CD4-positive, CD25-positive, alpha-beta regulatory T cell (primary cell): ENCODE results near the gene ADAMTS9. TPM values are rescaled to one million over a fixed set of nuclear protein-coding genes. Genes with fewer than 3 reads are reported as not detected.

Experiments
- ATAC-seq, 2 donors: fragments of 150-1000 bp; cut with Tn5 transposase; one replicate each; pipeline ENCODE4 v1.10.0; 2021; ENCODE audit warnings: low read depth in 2 of 2, moderate number of reproducible peaks in 2 of 2, moderate library complexity in 1 of 2
- DNase-seq, 3 donors: peaks; one replicate each; pipeline versions ENCODE4 v3.0.0 to v3.0.0-alpha.2; 2012 to 2022; ENCODE audit warnings: mixed read lengths in 1 of 3
- H3K27ac ChIP-seq: one replicate; pipeline ENCODE4 v1.7.0; 2013; ENCODE audit warnings: mild to moderate bottlenecking, low read length; ENCODE audit not compliant: insufficient read depth, poor library complexity, severe bottlenecking
- H3K27me3 ChIP-seq: one replicate; pipeline ENCODE4 v1.7.0; 2013; ENCODE audit warnings: low read length; ENCODE audit not compliant: control insufficient read depth, insufficient read depth
- H3K36me3 ChIP-seq: one replicate; pipeline ENCODE4 v1.7.0; 2013; ENCODE audit warnings: mild to moderate bottlenecking, low read length, moderate library complexity; ENCODE audit not compliant: control insufficient read depth, insufficient read depth
- H3K4me1 ChIP-seq: 2 replicates; pipeline ENCODE4 v1.7.0; 2013; ENCODE audit warnings: mild to moderate bottlenecking, low read length; ENCODE audit not compliant: insufficient read depth, control insufficient read depth, poor library complexity, severe bottlenecking
- H3K4me3 ChIP-seq: one replicate; pipeline ENCODE4 v1.7.0; 2013; ENCODE audit warnings: low read depth, mild to moderate bottlenecking, low read length, moderate library complexity
- H3K9me3 ChIP-seq, 2 experiments: 1 replicate in 1 of 2; 2 replicates in 1 of 2; pipeline ENCODE4 v1.7.0; 2013; ENCODE audit warnings: low read length in 2 of 2, mild to moderate bottlenecking in 1 of 2, moderate library complexity in 1 of 2; ENCODE audit not compliant: control insufficient read depth in 2 of 2
- H3K27ac Mint-ChIP-seq, 3 donors: one replicate each; pipeline ENCODE4 v1.8.0; 2020 to 2022; ENCODE audit warnings: mild to moderate bottlenecking in 3 of 3, mixed read lengths in 3 of 3, moderate library complexity in 2 of 3
- H3K27me3 Mint-ChIP-seq: one replicate; pipeline ENCODE4 v1.8.0; 2022; ENCODE audit warnings: mild to moderate bottlenecking, mixed read lengths
- H3K36me3 Mint-ChIP-seq: one replicate; pipeline ENCODE4 v1.8.0; 2020; ENCODE audit warnings: mixed read lengths
- H3K4me1 Mint-ChIP-seq, 4 donors: one replicate each; pipeline ENCODE4 v1.8.0; 2020 to 2022; ENCODE audit warnings: mixed read lengths in 4 of 4, mild to moderate bottlenecking in 1 of 4
- H3K4me3 Mint-ChIP-seq, 4 donors: one replicate each; pipeline ENCODE4 v1.8.0; 2020 to 2022; ENCODE audit warnings: mild to moderate bottlenecking in 4 of 4, mixed read lengths in 4 of 4, moderate library complexity in 3 of 4
- H3K9me3 Mint-ChIP-seq, 7 donors: one replicate each; pipeline ENCODE4 v1.8.0; 2020 to 2022; ENCODE audit warnings: mixed read lengths in 7 of 7, mild to moderate bottlenecking in 3 of 7, moderate library complexity in 2 of 7
- polyA plus RNA-seq, 4 donors: library from polyadenylated mRNA; unstranded; fragments of 300-500 nt; fragmentation: Illumina TruSeq; gene quantifications; one replicate each; pipeline ENCODE4 v1.2.3, GENCODE V29; 2021
- total RNA-seq: library from RNA; stranded (reverse); gene quantifications from one replicate; pipeline ENCODE4 v1.2.3, GENCODE V29; 2022

Gene ADAMTS9
- total and polyA plus RNA-seq, 5 donors from 2014 or later = 0.12 TPM; not detected in 4

GRCh38 chr3:64490180-64490724 lies 197.5 kb downstream of the ADAMTS9 start:
- Mint-ChIP-seq H3K36me3 (no peaks in the 10 kb centered on the region), H3K4me3 (no peak overlapping the region), H3K9me3 (peaks cover 0 to 2% (median 0%) of the 10 kb centered on the region in 7 donors), H3K27ac (no peak overlapping the region), H3K4me1 (no peaks in the 10 kb centered on the region), H3K27me3 (peaks cover 46% of the 10 kb centered on the region)
- Histone ChIP-seq H3K4me1 (no peaks in the 10 kb centered on the region), H3K27me3 (peaks cover 6% of the 10 kb centered on the region), H3K27ac (no peak overlapping the region), H3K4me3 (no peak overlapping the region), H3K9me3 (no peaks in the 10 kb centered on the region), H3K36me3 (no peaks in the 10 kb centered on the region)
- no peak for ATAC-seq
- DNase-seq = no peak

GRCh38 chr3:64489361-64490044 lies 198.3 kb downstream of the ADAMTS9 start:
- peaks cover 6% of the 10 kb centered on the region for H3K27me3 ChIP-seq

GRCh38 chr3:64488939-64489338 lies 198.9 kb downstream of the ADAMTS9 start:
- H3K36me3 Mint-ChIP-seq = no peaks in the 10 kb centered on the region
- ATAC-seq (no peak), DNase-seq (no peak)
- no peaks in the 10 kb centered on the region for H3K9me3 ChIP-seq
- no peak overlapping the region for H3K27ac ChIP-seq
- no peak overlapping the region for H3K4me3 Mint-ChIP-seq
- peaks cover 6% of the 10 kb centered on the region for H3K27me3 ChIP-seq
- no peaks in the 10 kb centered on the region for H3K4me1 ChIP-seq
- H3K27ac Mint-ChIP-seq = no peak overlapping the region
- H3K9me3 Mint-ChIP-seq = peaks cover 0 to 2% (median 0%) of the 10 kb centered on the region in 7 donors
- H3K36me3 ChIP-seq = no peaks in the 10 kb centered on the region
- H3K4me3 ChIP-seq = no peak overlapping the region
- peaks cover 41% of the 10 kb centered on the region for H3K27me3 Mint-ChIP-seq
- H3K4me1 Mint-ChIP-seq = peaks cover 0 to 5% (median 2%) of the 10 kb centered on the region in 4 donors

More at GRCh38 chr3:64489361-64490044, 198.3 kb downstream of the ADAMTS9 start:
- Histone ChIP-seq H3K36me3 (no peaks in the 10 kb centered on the region), H3K9me3 (no peaks in the 10 kb centered on the region), H3K27ac (no peak overlapping the region), H3K4me1 (no peaks in the 10 kb centered on the region), H3K4me3 (no peak overlapping the region)
- peaks cover 0 to under 1% (median under 1%) of the 10 kb centered on the region in 4 donors for H3K4me1 Mint-ChIP-seq
- peaks cover 0 to 2% (median 0%) of the 10 kb centered on the region in 7 donors for H3K9me3 Mint-ChIP-seq
- peaks cover 45% of the 10 kb centered on the region for H3K27me3 Mint-ChIP-seq
- no peaks in the 10 kb centered on the region for H3K36me3 Mint-ChIP-seq
- H3K27ac Mint-ChIP-seq = no peak overlapping the region
- no peak for DNase-seq
- no peak overlapping the region for H3K4me3 Mint-ChIP-seq
- ATAC-seq = no peak

DNA sequence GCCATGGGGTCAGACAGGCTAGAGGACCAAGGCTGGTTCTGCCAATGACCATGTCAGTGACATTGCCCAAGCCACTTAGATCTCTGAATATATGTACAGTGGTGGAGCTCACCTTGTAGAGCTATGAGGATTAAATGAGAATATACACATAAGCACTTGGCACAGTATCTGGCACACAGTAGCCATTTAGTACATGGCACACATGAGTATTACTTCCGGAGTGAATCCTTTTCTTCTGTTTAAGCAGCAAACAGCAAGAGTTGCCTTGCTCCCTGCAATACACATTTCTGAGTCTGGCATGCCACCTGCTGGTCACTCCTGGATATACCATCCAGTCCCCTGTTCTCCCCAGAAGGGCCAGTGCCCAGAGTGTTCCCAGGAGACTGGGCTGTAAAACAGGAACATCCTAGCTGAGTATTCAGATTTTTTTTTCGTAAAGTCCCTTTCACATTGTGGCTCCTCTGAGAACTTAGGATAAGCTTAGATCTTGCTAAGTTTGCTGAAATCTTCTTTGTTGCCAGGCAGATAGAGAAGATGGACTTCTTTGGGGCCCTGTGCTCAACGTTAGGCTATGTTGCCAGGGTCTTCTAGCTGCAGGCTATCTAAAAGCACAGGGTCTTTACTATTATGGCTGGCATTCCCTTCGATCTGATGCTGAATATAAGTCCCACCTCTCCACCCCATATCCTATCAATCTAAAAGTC lies 203.4 kb downstream of the ADAMTS9 start:
- H3K27me3 Mint-ChIP-seq = peaks cover 19% of the 10 kb centered on the region
- no peak overlapping the region for H3K4me3 Mint-ChIP-seq
- DNase-seq (peak; percentile 24 to 63 (median 31)), ATAC-seq (peak in 1 of 2 donors; percentile 58)
- H3K36me3 Mint-ChIP-seq = no peaks in the 10 kb centered on the region
- H3K27ac Mint-ChIP-seq = no peak overlapping the region
- no peak overlapping the region for H3K4me3 ChIP-seq
- no peaks in the 10 kb centered on the region for H3K9me3 ChIP-seq
- H3K9me3 Mint-ChIP-seq = no peaks in the 10 kb centered on the region
- no peaks in the 10 kb centered on the region for H3K36me3 ChIP-seq
- no peak overlapping the region for H3K27ac ChIP-seq
- H3K27me3 ChIP-seq = peaks cover 2% of the 10 kb centered on the region
- H3K4me1 Mint-ChIP-seq = peaks cover 0 to 5% (median 2%) of the 10 kb centered on the region in 4 donors
- no peaks in the 10 kb centered on the region for H3K4me1 ChIP-seq

DNA sequence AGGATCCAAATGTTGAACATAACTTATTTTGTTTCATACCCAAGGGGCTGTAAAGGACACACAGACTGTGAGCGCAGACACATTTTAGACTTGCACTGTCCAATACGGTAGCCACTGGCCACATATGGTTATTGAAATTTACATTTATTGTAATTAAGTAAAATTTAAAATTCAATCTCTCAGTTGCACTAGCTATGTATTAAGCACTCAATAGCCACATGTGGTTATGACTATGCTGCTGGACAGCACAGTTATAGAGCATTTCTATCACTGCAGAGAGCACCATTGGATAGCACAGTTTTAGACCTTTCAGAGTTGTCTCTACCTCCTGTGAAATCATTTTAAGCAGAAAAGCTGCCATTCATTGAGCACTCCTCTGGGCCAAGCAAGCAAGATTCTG lies 204.3 kb downstream of the ADAMTS9 start:
- no peak overlapping the region for H3K4me3 Mint-ChIP-seq

GRCh38 chr3:64475037-64475436 lies 212.8 kb downstream of the ADAMTS9 start:
- Mint-ChIP-seq H3K4me1 (no peaks in the 10 kb centered on the region), H3K27ac (no peak overlapping the region), H3K4me3 (no peak overlapping the region), H3K36me3 (no peaks in the 10 kb centered on the region), H3K9me3 (peaks cover 0 to 2% (median 0%) of the 10 kb centered on the region in 7 donors), H3K27me3 (no peaks in the 10 kb centered on the region)
- no peaks in the 10 kb centered on the region for H3K9me3 ChIP-seq
- no peaks in the 10 kb centered on the region for H3K36me3 ChIP-seq
- no peak overlapping the region for H3K4me3 ChIP-seq
- no peaks in the 10 kb centered on the region for H3K27me3 ChIP-seq
- ATAC-seq (no peak), DNase-seq (no peak)
- no peaks in the 10 kb centered on the region for H3K4me1 ChIP-seq
- no peak overlapping the region for H3K27ac ChIP-seq

More for the DNA sequence above, 204.3 kb downstream of the ADAMTS9 start:
- Mint-ChIP-seq H3K27ac (no peak overlapping the region), H3K4me1 (peaks cover 0 to 5% (median 2%) of the 10 kb centered on the region in 4 donors), H3K27me3 (peaks cover 12% of the 10 kb centered on the region), H3K9me3 (no peaks in the 10 kb centered on the region), H3K36me3 (no peaks in the 10 kb centered on the region)
- Histone ChIP-seq H3K36me3 (no peaks in the 10 kb centered on the region), H3K4me3 (no peak overlapping the region), H3K4me1 (no peaks in the 10 kb centered on the region), H3K9me3 (no peaks in the 10 kb centered on the region), H3K27me3 (no peaks in the 10 kb centered on the region), H3K27ac (no peak overlapping the region)
- DNase-seq (no peak), ATAC-seq (no peak)

- no peaks in the 10 kb centered on the region for H3K4me1 Mint-ChIP-seq
- H3K27me3 Mint-ChIP-seq = no peaks in the 10 kb centered on the region
- no peak overlapping the region for H3K4me3 Mint-ChIP-seq
- Histone ChIP-seq H3K4me1 (no peaks in the 10 kb centered on the region), H3K36me3 (no peaks in the 10 kb centered on the region), H3K9me3 (no peaks in the 10 kb centered on the region), H3K27me3 (no peaks in the 10 kb centered on the region), H3K4me3 (no peak overlapping the region), H3K27ac (no peak overlapping the region)
- DNase-seq = no peak
- H3K36me3 Mint-ChIP-seq = no peaks in the 10 kb centered on the region
- peaks cover 0 to 3% (median 0%) of the 10 kb centered on the region in 7 donors for H3K9me3 Mint-ChIP-seq
- H3K27ac Mint-ChIP-seq = no peak overlapping the region
- ATAC-seq = no peak
Observed at GRCh38 chr3:64473466-64473865, 214.3 kb downstream of the ADAMTS9 start.
